HG03520 (cell line): ENCODE data around the gene KANK4.

ENCODE experiments used
- ATAC-seq: cut with Tn5 transposase; IDR thresholded peaks from one replicate; pipeline ENCODE4 v1.9.1; 2021; ENCODE audit warnings: mild to moderate bottlenecking, moderate library complexity; ENCODE audit not compliant: unreplicated experiment

Gene KANK4

GRCh38 chr1:62213075-62213914 is 105.9 kb downstream of the KANK4 start:
- no peak for ATAC-seq

GRCh38 chr1:62212411-62212810 is 106.8 kb downstream of the KANK4 start:
- no peak for ATAC-seq

- no peak for ATAC-seq
Observed at GRCh38 chr1:62210960-62211359, 108.3 kb downstream of the KANK4 start.

- ATAC-seq, result no peak
Observed at GRCh38 chr1:62209931-62210595, 109.2 kb downstream of the KANK4 start.

- no peak for ATAC-seq
Observed at GRCh38 chr1:62208970-62209369, 110.3 kb downstream of the KANK4 start.

GRCh38 chr1:62208087-62208486 is 111.1 kb downstream of the KANK4 start:
- no peak for ATAC-seq

- no peak for ATAC-seq
Observed at GRCh38 chr1:62207187-62207586, 112.0 kb downstream of the KANK4 start.

GRCh38 chr1:62198781-62199125 is 120.5 kb downstream of the KANK4 start:
- no peak for ATAC-seq

GRCh38 chr1:62198069-62198780 is 121.0 kb downstream of the KANK4 start:
- ATAC-seq, result no peak

- ATAC-seq, result no peak
Observed at GRCh38 chr1:62196086-62196690, 123.0 kb downstream of the KANK4 start.

- ATAC-seq, result no peak
Observed at GRCh38 chr1:62194651-62195544, 124.3 kb downstream of the KANK4 start, which contains the start of gene L1TD1. Gene L1TD1, plus strand, starts transcription at chr1:62194849. Its CDS starts 11,780 bp downstream, at chr1:62206629.

GRCh38 chr1:62188111-62188510 is 131.1 kb downstream of the KANK4 start:
- no peak for ATAC-seq

- ATAC-seq, result no peak
Observed at GRCh38 chr1:62187548-62187947, 131.7 kb downstream of the KANK4 start.
